ENCODE results near the gene NEIL3.
"Not testable (repeated sequence)": the region's sequence is repeated elsewhere in the genome, so short reads cannot be mapped to it uniquely, and the experiment has no call there.

The NEIL3 gene

GRCh38 chr4:177301126-177301639 is 8.5 kb upstream of the NEIL3 start:
- in situ Hi-C loops (cut with HindIII; ENCODE audit: low sequenced_read_pairs): no loop called here

DNA sequence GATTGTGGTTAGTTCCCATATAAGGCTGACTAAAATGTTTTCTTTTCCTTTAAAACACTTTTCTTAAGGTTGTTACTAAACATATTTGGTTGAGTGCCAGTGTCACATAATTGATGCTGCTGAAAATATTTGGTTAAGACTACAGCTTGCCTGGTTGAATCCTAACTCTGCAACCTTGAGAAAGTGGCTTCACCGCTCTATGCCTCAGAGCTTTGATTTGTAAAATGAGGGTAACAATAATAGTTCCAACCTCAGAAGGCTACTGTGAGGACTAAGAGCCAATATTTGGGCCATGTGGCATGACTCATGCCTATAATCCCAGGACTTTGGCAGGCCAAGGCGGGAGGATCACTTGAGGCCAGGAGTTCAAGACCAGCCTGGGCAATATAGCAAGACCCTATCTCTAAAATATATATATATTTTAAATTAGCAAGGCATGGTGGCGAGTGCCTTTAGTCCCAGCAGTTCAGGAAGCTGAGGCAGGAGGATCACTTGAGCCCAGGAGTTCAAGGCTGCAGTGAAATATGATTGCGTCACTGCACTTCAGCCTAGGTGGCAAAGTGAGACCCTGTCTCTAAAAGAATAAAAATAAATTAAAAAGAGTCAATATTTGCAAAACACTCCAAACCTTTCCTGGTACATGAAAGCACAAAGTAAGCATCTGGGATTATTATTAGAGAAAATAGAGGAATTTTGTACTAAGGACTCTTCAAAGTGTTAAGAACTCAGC is 7.1 kb upstream of the NEIL3 start:
- in situ Hi-C loops (cut with HindIII; ENCODE audit: low sequenced_read_pairs): no loop called here

GRCh38 chr4:177304094-177304493 is 5.6 kb upstream of the NEIL3 start:
- in situ Hi-C loops (cut with HindIII; ENCODE audit: low sequenced_read_pairs): no loop called here

GRCh38 chr4:177304864-177305263 is 4.8 kb upstream of the NEIL3 start:
- in situ Hi-C loops (cut with HindIII; ENCODE audit: low sequenced_read_pairs): not testable (repeated sequence)

DNA sequence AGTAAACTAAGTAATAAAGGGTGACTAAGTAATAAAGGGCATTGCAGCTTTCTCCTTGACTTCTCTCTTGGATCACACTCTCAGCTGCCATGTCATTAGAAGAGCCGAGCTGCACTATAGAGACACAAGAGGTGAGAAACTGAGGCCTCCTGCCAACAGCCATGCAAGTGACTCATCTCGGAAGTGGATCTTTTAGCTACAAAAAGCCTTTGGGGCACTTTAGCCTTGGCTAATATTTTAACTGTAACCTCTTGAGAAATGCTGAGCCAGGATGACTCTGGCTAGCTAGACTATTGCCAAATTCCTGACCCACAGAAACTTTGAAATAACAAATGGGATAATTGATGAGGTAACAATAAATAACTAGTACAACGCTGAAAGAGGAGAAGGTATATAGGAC is 1.5 kb upstream of the NEIL3 start:
- in situ Hi-C loops (cut with HindIII; ENCODE audit: low sequenced_read_pairs): no loop called here

- in situ Hi-C loops (cut with HindIII; ENCODE audit: low sequenced_read_pairs): no loop called here
These were observed 690 bp upstream of the NEIL3 start for GRCh38 chr4:177308847-177309521.

GRCh38 chr4:177311589-177311988 is 1.9 kb downstream of the NEIL3 start:
- in situ Hi-C loops (cut with HindIII; ENCODE audit: low sequenced_read_pairs): no loop called here

- in situ Hi-C loops (cut with HindIII; ENCODE audit: low sequenced_read_pairs): no loop called here
These were observed 3.6 kb downstream of the NEIL3 start for GRCh38 chr4:177313263-177313662.

GRCh38 chr4:177315767-177316464 is 6.2 kb downstream of the NEIL3 start:
- in situ Hi-C loops (cut with HindIII; ENCODE audit: low sequenced_read_pairs): no loop called here

DNA sequence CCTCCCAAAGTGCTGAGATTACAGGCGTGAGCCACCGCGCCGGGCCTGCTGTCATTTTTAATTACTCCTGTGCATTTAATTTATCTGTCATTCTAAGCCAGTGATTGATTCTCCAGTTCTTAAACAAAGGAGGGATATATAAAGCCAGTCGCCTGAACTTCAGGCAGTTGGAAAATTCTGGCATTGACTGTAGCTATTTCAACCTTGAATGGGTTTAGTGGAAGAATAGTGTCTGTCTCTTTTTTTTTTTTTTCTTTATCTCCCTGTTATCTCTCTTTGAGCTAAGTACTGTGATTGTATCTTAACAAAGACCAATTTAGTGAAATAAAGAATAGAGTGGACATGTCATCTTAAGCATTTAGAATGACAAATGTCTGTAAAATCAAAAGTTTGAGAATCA is 11.0 kb downstream of the NEIL3 start:
- in situ Hi-C loops (cut with HindIII; ENCODE audit: low sequenced_read_pairs): no loop called here

DNA sequence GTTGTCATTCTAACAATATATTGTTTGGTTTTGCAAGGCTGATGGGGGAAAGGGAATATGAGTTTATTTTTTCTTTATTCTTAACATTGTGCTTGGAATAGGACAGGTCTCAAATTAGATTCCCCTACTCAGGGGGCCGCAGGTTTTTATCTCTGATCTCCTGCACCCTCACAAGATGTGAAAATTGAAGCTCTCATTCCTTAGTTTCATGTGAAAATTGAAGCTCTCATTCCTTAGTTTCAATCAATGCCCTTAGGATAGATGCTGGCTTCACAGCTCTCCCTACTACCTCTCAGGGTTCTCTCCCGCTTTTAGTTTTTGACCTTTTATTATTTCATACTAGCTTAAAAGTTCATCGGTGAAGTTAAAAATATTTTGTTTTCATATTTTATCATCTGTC is 12.0 kb downstream of the NEIL3 start:
- in situ Hi-C loops (cut with HindIII; ENCODE audit: low sequenced_read_pairs): no loop called here

GRCh38 chr4:177322266-177322665 is 12.6 kb downstream of the NEIL3 start:
- in situ Hi-C loops (cut with HindIII; ENCODE audit: low sequenced_read_pairs): no loop called here

- in situ Hi-C loops (cut with HindIII; ENCODE audit: low sequenced_read_pairs): no loop called here
These were observed 13.2 kb downstream of the NEIL3 start for GRCh38 chr4:177322881-177323280.

GRCh38 chr4:177323416-177323815 is 13.7 kb downstream of the NEIL3 start:
- in situ Hi-C loops (cut with HindIII; ENCODE audit: low sequenced_read_pairs): no loop called here

- in situ Hi-C loops (cut with HindIII; ENCODE audit: low sequenced_read_pairs): no loop called here
These were observed 22.4 kb downstream of the NEIL3 start for GRCh38 chr4:177332119-177332518.

DNA sequence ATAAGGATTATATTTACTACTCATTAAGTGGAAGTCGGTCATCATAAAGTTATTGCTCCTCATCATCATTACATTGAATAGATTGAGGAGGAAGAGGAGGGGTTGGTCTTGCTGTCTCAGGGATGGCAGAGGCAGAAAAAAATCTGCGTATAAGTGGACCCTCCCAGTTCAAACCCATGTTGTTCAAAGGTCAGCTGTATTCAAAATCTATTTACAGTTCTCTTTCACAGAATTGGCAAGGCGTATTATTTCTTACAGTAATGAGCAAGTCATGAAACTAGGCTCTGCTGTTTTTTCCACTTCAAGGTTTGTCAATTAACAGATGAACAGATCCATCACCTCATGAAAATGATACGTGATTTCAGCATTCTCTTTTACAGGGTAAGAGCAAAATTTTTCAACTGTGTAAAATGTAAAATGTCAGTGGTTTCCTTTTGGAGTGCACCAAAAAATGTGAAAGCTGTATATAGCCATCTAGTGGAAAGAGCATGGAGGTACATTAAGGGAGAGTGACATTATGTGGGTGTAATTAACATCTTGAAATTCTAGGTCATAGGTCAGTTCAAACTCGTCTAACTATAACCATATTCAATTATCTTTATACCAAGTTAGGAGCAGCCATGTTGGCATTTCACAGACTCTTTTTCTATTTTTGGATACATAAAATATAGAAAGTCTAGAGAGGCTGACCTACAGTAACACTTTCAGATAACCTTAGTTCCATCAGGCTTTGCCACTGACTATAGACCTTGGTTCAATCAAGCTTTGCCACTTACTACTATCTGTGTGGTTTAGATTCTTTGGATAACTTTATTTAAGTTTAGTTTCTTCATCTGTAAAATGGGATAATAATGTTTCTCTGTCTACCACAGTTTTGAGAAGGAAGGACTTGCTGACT is 30.1 kb downstream of the NEIL3 start:
- in situ Hi-C loops (cut with HindIII; ENCODE audit: low sequenced_read_pairs): loop anchor here (5.0 kb wide), 1 partner anchor 92 kb away; no protein-coding TSS in a partner anchor

DNA sequence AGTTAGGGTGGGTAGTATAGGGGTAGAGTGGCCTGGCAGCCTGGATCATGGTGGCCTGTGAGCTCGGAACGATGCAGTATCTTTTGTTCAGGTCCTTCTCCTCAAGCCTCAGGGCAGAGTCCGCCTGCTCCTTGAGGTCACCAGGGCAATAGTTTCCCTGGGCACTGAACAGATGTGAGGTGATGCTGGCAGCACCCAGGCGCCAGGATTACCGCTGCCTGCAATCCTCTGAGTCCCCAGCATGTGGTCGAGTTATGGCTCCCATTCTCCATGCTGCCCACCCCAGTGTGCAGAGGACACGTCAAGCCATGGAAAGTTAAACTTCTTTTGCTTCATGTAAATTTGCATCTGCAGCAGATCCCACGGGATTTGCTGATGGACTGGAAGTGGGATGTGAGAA is 38.7 kb downstream of the NEIL3 start:
- in situ Hi-C loops (cut with HindIII; ENCODE audit: low sequenced_read_pairs): no loop called here

DNA sequence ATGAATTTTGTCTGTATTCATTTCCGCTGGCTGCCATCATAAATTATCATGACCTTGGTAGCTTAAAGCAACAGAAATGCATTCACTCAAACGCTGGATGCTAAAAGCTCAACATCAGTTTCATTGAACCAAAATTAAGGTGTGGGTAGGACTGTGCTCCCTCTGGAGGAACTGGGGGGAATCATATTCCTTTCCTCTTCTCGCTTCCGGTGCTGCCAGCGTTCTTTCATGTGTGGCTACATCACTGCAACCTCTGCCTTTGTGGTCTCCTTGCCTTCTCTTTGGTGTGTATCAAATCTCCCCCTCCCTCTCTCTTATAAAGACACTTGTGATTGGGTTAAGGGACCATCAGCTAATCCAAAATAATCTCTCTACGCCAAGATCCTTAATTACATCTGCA is 39.5 kb downstream of the NEIL3 start:
- in situ Hi-C loops (cut with HindIII; ENCODE audit: low sequenced_read_pairs): no loop called here

DNA sequence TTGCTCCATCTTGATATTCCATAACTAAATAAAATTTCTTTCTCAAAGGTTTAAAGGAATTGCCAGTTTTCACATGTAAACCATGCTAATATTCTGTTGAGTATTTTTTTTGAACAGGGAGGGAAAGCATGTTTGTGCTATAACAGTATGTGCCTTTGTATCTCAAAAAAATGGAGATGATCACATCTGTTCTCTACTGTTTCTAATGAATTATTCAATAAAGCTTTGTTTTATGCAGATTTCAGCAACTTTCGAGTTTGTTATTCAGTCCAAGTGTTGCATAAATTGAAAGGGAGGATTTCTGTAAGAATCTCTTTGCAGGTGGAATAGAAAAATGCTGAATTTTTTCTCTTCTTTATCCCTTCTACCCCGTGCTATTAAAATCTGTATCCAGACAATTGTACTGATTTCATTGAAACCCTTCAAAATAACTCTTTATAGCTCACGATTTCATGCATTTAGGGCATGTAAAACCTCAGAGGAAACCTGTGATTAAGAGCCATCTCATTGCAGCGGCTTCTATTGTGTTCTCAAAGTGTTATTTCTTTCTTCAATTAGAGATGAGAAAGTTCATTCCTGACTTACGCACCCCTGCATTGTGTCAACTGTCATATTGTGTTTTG is 42.1 kb downstream of the NEIL3 start:
- in situ Hi-C loops (cut with HindIII; ENCODE audit: low sequenced_read_pairs): no loop called here

DNA sequence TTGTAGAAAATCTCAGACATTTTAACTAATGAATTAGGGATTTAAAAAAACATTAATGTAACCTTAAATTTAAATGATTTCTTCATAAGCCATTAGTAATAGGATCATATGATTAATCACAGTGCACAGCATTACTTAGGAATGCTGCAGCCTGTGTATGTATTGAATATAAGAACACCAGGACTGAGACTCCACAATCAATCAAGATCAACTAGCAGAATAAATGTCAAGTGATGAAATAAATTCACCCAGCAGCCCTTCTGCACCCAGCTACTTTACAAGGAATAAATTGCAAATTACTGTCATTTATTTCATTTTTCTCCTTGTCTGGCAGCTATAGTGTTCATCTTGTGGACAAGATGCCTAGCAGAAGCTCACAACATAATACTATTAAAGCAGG is 46.5 kb downstream of the NEIL3 start:
- in situ Hi-C loops (cut with HindIII; ENCODE audit: low sequenced_read_pairs): no loop called here

Data from endothelial cell of hepatic sinusoid (primary cell).